Measurements from ENCODE around the gene BASP1. TPM values are rescaled to one million over a fixed set of nuclear protein-coding genes. Genes with fewer than 3 reads are reported as not detected.

BASP1 gene, protein sequence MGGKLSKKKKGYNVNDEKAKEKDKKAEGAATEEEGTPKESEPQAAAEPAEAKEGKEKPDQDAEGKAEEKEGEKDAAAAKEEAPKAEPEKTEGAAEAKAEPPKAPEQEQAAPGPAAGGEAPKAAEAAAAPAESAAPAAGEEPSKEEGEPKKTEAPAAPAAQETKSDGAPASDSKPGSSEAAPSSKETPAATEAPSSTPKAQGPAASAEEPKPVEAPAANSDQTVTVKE
- 10 to 100 TPM; 22.1 to 37.1 (median 26.8) TPM for total RNA-seq

DNA sequence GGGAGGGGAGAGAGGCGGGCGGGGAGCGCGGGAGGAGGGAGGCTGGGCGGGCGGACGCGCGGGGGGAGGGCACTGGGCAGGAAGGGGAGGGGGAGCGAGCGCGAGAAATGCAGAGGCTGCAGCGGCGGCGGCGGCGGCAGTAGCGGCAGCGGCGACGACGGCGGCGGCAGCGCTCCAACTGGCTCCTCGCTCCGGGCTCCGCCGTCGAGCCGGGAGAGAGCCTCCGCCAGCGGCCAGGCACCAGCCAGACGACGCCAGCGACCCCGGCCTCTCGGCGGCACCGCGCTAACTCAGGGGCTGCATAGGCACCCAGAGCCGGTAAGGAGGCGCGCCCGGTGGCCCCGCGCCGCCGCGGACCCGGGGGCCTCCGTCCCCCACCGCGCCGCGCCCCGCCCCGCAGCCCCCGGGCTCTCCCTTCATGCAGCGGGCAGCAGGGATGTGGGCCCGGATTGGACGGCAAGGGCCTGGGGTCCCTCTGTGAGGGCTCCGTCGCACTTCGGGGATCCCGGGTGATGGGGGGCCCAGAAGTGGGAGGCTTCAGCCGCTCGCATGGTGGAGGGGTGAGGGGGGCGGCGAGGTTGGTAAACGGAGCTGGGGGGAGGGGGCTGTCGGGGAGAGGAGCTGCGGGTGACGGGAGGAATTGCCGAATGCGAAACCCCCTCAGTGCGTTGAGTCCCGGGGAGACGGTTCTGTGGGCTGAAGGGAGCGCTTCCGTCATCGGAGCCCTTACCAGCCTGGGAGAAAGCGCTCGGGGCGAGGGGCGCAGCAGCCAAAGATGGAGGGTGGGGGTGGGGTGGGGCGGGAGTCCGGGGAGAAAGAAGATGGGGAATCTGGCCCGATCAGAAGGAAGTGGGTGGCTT, at the start of gene BASP1:
BASP1 (plus strand) TSS at position 139 of the 860 bp plus-strand sequence. CDS start 57,586 bp downstream, outside the sequence.
- no peak for TF ChIP-seq POLR2A (IDR thresholded peaks at IDR 0.05)
- TF ChIP-seq, protein P1, sequence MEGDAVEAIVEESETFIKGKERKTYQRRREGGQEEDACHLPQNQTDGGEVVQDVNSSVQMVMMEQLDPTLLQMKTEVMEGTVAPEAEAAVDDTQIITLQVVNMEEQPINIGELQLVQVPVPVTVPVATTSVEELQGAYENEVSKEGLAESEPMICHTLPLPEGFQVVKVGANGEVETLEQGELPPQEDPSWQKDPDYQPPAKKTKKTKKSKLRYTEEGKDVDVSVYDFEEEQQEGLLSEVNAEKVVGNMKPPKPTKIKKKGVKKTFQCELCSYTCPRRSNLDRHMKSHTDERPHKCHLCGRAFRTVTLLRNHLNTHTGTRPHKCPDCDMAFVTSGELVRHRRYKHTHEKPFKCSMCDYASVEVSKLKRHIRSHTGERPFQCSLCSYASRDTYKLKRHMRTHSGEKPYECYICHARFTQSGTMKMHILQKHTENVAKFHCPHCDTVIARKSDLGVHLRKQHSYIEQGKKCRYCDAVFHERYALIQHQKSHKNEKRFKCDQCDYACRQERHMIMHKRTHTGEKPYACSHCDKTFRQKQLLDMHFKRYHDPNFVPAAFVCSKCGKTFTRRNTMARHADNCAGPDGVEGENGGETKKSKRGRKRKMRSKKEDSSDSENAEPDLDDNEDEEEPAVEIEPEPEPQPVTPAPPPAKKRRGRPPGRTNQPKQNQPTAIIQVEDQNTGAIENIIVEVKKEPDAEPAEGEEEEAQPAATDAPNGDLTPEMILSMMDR (IDR thresholded peaks at IDR 0.05): no peak
- peak within 1 kb of the TSS; percentile 60 for H3K4me3 ChIP-seq (ENCODE audit: low read depth, poor library complexity, severe bottlenecking)
- intact Hi-C loops (cut with DNase I; ENCODE audit: low total_unique reads): loop anchor here (5.0 to 10.0 kb wide), 2 partner anchors 1067 to 1095 kb away; no protein-coding TSS in a partner anchor
- DNase-seq (ENCODE audit: low spot score in 2 of 2): peak; percentile 63 to 95
- WGBS, 2 donors: 3 to 4% methylated on average over 52 to 54 of the region's 89 CpGs

DNA sequence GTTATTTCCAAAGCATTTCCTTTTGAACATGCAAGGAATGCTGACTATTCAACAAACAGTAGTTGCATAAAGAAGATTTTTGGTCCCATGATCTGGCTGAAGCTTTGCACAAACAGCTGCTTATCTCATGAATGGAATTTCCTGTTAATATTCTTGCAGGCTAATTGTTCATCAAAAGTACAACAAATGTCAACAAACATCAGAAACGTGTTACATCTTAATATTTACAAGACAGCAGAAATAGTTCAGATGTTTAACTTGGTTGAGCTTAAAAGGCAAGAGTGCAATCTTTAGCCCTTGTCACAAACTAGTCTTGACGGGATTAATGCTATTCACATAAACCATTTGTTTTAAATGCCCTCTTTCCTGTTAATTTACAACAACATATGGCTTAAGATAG, 47.9 kb upstream of the BASP1 start:
- no peak for DNase-seq (ENCODE audit: low spot score in 2 of 2)
- H3K4me3 ChIP-seq (ENCODE audit: low read depth, poor library complexity, severe bottlenecking): no peak overlapping the region
- intact Hi-C loops (cut with DNase I; ENCODE audit: low total_unique reads): no loop called here
- TF ChIP-seq POLR2A (IDR thresholded peaks at IDR 0.05): no peak
- TF ChIP-seq, protein P1 (IDR thresholded peaks at IDR 0.05): no peak
- whole genome bisulfite sequencing, 2 donors: 30 to 35% methylated on average over 2 of the region's 2 CpGs

DNA sequence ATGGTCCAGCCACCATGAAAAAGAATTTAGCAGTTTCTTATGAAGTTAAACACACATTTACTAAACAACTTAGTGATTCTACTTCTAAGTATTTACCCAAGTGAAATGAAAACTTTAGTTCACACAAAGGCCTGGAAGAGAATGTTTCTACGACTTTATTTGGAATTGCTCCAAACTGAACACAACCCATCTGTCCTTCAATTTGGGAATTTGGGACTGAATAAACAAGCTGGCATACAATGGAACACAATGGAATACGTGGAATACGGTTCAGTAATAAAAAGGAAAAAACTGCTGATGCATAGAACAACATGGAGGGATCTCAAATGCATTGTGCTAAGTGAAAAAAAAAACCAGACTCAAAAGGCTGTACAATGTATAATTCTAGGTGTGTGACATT, 44.6 kb upstream of the BASP1 start:
- whole genome bisulfite sequencing, 2 donors: 66 to 70% methylated on average over 3 of the region's 3 CpGs
- TF ChIP-seq POLR2A (IDR thresholded peaks at IDR 0.05): no peak
- TF ChIP-seq, protein P1 (IDR thresholded peaks at IDR 0.05): no peak
- no peak for DNase-seq (ENCODE audit: low spot score in 2 of 2)
- intact Hi-C loops (cut with DNase I; ENCODE audit: low total_unique reads): no loop called here
- no peak overlapping the region for H3K4me3 ChIP-seq (ENCODE audit: low read depth, poor library complexity, severe bottlenecking)

DNA sequence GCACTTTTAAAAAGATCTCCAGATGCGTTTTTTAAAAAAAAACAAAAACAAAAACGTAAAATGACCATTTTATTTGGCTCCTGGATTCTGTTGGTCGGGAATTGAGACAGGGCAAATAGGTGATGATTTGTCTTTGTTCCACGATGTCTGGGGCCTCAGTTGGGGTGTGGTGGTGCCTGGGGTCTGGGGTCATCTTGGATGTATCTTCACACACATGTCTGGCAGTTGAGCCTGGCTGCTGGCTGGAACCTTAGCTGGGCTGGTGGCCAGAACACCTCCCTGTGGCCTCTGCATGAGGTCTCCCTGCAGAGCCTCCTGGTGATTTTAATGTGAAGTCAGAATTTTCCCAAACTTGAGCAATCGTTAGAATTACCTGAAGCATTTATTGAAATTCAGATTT, 42.5 kb upstream of the BASP1 start:
- 50 to 66% methylated on average over 5 of the region's 5 CpGs for WGBS, 2 donors
- no peak for TF ChIP-seq POLR2A (IDR thresholded peaks at IDR 0.05)
- TF ChIP-seq, protein P1 (IDR thresholded peaks at IDR 0.05): no peak
- DNase-seq (ENCODE audit: low spot score in 2 of 2): no peak
- intact Hi-C loops (cut with DNase I; ENCODE audit: low total_unique reads): no loop called here
- H3K4me3 ChIP-seq (ENCODE audit: low read depth, poor library complexity, severe bottlenecking): no peak overlapping the region

DNA sequence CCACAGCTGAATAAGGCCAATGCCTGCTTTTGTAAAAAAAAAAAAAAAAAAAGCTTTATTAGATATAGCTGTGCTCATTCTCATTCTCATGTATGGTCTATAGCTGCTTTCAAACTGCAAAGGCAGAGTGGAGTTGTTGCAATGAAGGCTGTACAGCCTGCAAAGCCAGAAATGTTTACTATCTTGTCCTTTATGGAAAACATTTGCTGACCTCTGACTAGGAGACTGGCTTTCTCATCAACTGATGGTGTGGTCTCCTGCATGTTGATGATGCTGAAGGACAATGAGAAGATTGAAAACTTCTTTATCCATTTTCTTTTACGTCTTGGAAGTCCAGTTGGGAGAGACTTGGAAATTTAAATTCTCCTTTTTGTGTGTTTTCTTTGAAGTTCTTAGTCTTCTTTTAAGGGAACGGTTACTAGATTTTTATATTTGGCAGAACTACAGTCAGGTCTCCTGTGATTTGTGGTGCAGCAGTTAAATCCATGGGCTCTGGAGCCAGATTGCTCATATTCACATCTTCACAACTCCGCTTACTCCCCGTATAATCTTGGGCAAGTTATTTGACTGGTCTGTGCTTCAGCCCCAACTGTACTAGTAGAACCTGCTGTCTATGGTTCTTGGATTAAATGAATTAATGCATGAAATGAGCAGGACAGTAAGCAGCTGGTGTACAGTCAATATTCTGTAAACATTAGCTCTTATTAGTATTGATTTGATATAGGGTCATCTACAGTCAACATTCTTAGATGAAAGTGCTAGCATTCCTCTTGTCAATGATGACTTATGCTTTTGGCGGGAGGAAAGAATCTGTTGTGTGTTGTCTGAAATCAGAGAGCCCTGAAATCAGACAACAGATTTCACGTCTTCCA, 39.7 kb upstream of the BASP1 start:
- WGBS, 2 donors: 68 to 72% methylated on average over 6 of the region's 6 CpGs
- DNase-seq (ENCODE audit: low spot score in 2 of 2): no peak
- TF ChIP-seq, protein P1 (IDR thresholded peaks at IDR 0.05): no peak
- TF ChIP-seq POLR2A (IDR thresholded peaks at IDR 0.05): no peak
- intact Hi-C loops (cut with DNase I; ENCODE audit: low total_unique reads): no loop called here
- H3K4me3 ChIP-seq (ENCODE audit: low read depth, poor library complexity, severe bottlenecking): no peak overlapping the region
